AG09309 (cell line): ENCODE results near the gene CYP2A7.
"Not testable (repeated sequence)": the region's sequence is repeated elsewhere in the genome, so short reads cannot be mapped to it uniquely, and the experiment has no call there.

ENCODE experiments used
- DNase-seq: peaks from one replicate; pipeline ENCODE4 v3.0.0-alpha.2; 2010; ENCODE audit warnings: low read depth
- H3K4me3 ChIP-seq: 2 replicates; pipeline ENCODE4 v1.5.1; 2011; ENCODE audit warnings: mild to moderate bottlenecking, low read depth, low read length, moderate library complexity; ENCODE audit not compliant: control insufficient read depth
- CTCF ChIP-seq: IDR thresholded peaks from 2 replicates; pipeline ENCODE4 v1.5.1; 2011; ENCODE audit warnings: mild to moderate bottlenecking, low read depth, low read length, inconsistent platforms; ENCODE audit not compliant: insufficient read depth, control insufficient read depth; ENCODE audit errors: missing control alignments

Gene CYP2A7

GRCh38 chr19:40827386-40828247 lies 54.4 kb downstream of the CYP2A7 start:
- DNase-seq = no peak
- no peak for TF ChIP-seq CTCF
- no peak overlapping the region for H3K4me3 ChIP-seq

- H3K4me3 ChIP-seq, DNase-seq: not testable (repeated sequence)
These were observed 55.2 kb downstream of the CYP2A7 start for GRCh38 chr19:40826699-40827385.

GRCh38 chr19:40826312-40826698 lies 55.7 kb downstream of the CYP2A7 start:
- DNase-seq, H3K4me3 ChIP-seq: not testable (repeated sequence)

- not testable (repeated sequence) for H3K4me3 ChIP-seq, DNase-seq
These were observed 56.5 kb downstream of the CYP2A7 start for GRCh38 chr19:40825460-40826095.
